ENCODE measurements around the gene TMEM209. TPM values are rescaled to one million over a fixed set of nuclear protein-coding genes. Genes with fewer than 3 reads are reported as not detected.

TMEM209 gene
- total and polyA plus RNA-seq, 4 donors: 4.5 to 10.1 (median 9.0) TPM

DNA sequence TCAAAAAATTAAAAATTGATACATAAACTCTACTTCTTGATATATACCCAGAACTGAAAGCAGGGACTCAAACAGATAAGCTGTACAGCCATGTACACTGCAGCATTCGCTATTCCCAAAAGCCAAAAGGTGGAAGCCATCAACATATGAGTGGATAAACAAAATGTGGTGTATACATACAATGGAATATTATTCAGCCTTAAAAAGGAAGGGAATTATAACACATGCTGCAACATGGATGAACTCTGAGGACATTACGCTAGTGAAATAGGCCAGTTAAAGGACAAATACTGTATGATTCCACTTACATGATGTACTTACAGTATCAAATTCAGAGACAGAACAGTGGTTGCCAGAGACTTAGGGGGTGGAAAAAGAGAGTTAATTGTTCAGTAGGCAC, 8.1 kb downstream of the TMEM209 start (continued):
- TF ChIP-seq, protein P1, sequence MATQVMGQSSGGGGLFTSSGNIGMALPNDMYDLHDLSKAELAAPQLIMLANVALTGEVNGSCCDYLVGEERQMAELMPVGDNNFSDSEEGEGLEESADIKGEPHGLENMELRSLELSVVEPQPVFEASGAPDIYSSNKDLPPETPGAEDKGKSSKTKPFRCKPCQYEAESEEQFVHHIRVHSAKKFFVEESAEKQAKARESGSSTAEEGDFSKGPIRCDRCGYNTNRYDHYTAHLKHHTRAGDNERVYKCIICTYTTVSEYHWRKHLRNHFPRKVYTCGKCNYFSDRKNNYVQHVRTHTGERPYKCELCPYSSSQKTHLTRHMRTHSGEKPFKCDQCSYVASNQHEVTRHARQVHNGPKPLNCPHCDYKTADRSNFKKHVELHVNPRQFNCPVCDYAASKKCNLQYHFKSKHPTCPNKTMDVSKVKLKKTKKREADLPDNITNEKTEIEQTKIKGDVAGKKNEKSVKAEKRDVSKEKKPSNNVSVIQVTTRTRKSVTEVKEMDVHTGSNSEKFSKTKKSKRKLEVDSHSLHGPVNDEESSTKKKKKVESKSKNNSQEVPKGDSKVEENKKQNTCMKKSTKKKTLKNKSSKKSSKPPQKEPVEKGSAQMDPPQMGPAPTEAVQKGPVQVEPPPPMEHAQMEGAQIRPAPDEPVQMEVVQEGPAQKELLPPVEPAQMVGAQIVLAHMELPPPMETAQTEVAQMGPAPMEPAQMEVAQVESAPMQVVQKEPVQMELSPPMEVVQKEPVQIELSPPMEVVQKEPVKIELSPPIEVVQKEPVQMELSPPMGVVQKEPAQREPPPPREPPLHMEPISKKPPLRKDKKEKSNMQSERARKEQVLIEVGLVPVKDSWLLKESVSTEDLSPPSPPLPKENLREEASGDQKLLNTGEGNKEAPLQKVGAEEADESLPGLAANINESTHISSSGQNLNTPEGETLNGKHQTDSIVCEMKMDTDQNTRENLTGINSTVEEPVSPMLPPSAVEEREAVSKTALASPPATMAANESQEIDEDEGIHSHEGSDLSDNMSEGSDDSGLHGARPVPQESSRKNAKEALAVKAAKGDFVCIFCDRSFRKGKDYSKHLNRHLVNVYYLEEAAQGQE (IDR thresholded peaks at IDR 0.05): no peak
- no peak for TF ChIP-seq RAD21 (IDR thresholded peaks at IDR 0.05)
- TF ChIP-seq, protein P2, sequence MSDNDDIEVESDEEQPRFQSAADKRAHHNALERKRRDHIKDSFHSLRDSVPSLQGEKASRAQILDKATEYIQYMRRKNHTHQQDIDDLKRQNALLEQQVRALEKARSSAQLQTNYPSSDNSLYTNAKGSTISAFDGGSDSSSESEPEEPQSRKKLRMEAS (IDR thresholded peaks at IDR 0.05): no peak

DNA sequence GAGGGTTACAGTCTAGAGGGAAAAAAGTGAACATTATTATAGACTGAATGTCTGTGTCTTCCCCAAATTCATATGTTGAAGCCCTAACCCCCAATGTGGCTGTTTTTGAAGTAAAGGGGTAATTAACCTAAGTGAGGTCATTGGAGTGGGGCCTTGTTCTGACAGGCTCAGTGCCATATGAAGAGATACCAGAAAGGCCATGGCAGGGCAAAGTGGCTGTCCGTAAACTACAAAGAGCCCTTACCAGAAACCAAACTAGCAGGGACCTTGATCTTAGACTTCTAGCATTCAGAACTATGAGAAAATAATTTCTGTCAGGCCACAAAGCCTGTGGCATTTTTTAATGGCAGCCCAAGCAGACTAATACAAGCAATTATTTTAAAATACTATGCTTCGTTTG, 8.7 kb downstream of the TMEM209 start:
- H3K4me1 ChIP-seq (ENCODE audit: control insufficient read depth in 4 of 4, insufficient read depth in 4 of 4, low read length in 3 of 4): no peaks in the 10 kb centered on the region
- TF ChIP-seq, protein P3, sequence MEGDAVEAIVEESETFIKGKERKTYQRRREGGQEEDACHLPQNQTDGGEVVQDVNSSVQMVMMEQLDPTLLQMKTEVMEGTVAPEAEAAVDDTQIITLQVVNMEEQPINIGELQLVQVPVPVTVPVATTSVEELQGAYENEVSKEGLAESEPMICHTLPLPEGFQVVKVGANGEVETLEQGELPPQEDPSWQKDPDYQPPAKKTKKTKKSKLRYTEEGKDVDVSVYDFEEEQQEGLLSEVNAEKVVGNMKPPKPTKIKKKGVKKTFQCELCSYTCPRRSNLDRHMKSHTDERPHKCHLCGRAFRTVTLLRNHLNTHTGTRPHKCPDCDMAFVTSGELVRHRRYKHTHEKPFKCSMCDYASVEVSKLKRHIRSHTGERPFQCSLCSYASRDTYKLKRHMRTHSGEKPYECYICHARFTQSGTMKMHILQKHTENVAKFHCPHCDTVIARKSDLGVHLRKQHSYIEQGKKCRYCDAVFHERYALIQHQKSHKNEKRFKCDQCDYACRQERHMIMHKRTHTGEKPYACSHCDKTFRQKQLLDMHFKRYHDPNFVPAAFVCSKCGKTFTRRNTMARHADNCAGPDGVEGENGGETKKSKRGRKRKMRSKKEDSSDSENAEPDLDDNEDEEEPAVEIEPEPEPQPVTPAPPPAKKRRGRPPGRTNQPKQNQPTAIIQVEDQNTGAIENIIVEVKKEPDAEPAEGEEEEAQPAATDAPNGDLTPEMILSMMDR (IDR thresholded peaks at IDR 0.05; ENCODE audit: low read depth, low read length, missing input control): no peak
- TF ChIP-seq FOXA2 (IDR thresholded peaks at IDR 0.05) (no peak), SP1 (IDR thresholded peaks at IDR 0.05) (no peak), NR2F2 (IDR thresholded peaks at IDR 0.05) (no peak), GABPA (IDR thresholded peaks at IDR 0.05 in 1 of 2, conservative IDR thresholded peaks at IDR 0.05 in 1 of 2) (no peak), FOXA1 (IDR thresholded peaks at IDR 0.05) (no peak), RAD21 (IDR thresholded peaks at IDR 0.05) (no peak), HNF4A (conservative IDR thresholded peaks at IDR 0.05) (no peak), YY1 (IDR thresholded peaks at IDR 0.05) (no peak), EGR1 (IDR thresholded peaks at IDR 0.05; ENCODE audit: low read depth in 2 of 2) (no peak), JUND (IDR thresholded peaks at IDR 0.05) (no peak), TAF1 (conservative IDR thresholded peaks at IDR 0.05) (no peak), RXRA (IDR thresholded peaks at IDR 0.05) (no peak), HNF4G (IDR thresholded peaks at IDR 0.05) (no peak)
- TF ChIP-seq, protein P1 (IDR thresholded peaks at IDR 0.05): no peak
- TF ChIP-seq, protein P4, sequence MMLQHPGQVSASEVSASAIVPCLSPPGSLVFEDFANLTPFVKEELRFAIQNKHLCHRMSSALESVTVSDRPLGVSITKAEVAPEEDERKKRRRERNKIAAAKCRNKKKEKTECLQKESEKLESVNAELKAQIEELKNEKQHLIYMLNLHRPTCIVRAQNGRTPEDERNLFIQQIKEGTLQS (IDR thresholded peaks at IDR 0.05): no peak
- TF ChIP-seq, protein P5, sequence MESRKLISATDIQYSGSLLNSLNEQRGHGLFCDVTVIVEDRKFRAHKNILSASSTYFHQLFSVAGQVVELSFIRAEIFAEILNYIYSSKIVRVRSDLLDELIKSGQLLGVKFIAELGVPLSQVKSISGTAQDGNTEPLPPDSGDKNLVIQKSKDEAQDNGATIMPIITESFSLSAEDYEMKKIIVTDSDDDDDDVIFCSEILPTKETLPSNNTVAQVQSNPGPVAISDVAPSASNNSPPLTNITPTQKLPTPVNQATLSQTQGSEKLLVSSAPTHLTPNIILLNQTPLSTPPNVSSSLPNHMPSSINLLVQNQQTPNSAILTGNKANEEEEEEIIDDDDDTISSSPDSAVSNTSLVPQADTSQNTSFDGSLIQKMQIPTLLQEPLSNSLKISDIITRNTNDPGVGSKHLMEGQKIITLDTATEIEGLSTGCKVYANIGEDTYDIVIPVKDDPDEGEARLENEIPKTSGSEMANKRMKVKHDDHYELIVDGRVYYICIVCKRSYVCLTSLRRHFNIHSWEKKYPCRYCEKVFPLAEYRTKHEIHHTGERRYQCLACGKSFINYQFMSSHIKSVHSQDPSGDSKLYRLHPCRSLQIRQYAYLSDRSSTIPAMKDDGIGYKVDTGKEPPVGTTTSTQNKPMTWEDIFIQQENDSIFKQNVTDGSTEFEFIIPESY (IDR thresholded peaks at IDR 0.05): no peak
- TF ChIP-seq, protein P2 (IDR thresholded peaks at IDR 0.05): no peak
- H3K36me3 ChIP-seq (ENCODE audit: control insufficient read depth in 4 of 4, insufficient read depth in 3 of 4, low read depth in 1 of 4, low read length in 3 of 4): peaks cover 5 to 31% (median 17%) of the 10 kb centered on the region in 4 donors
- H3K27ac ChIP-seq (ENCODE audit: low read depth in 1 of 2, low read length in 2 of 2): no peak overlapping the region
- DNase-seq (ENCODE audit: low spot score): no peak
- no peak overlapping the region for H3K9ac ChIP-seq (ENCODE audit: low read depth in 1 of 2, low read length in 2 of 2)
- no peaks in the 10 kb centered on the region for H3K27me3 ChIP-seq (ENCODE audit: control insufficient read depth in 4 of 4, insufficient read depth in 4 of 4, low read length in 3 of 4)
- 98% methylated on average over 2 of the region's 2 CpGs for WGBS
- H3K9me3 ChIP-seq (ENCODE audit: control insufficient read depth in 4 of 4, low read length in 3 of 4): no peaks in the 10 kb centered on the region
- no peak overlapping the region for H3K4me3 ChIP-seq (ENCODE audit: low read depth in 1 of 3, low read length in 3 of 3)
